ENCODE results near the gene SOD1.
"Not testable (repeated sequence)": the region's sequence is repeated elsewhere in the genome, so short reads cannot be mapped to it uniquely, and the experiment has no call there.

The SOD1 gene

GRCh38 chr21:31658053-31658452, 1.4 kb upstream of the SOD1 start:
- H3K27me3 Mint-ChIP-seq (ENCODE audit: low read depth, poor library complexity), result peaks cover 3% of the 10 kb centered on the region
- H3K36me3 Mint-ChIP-seq (ENCODE audit: low read depth), result peaks cover 40% of the 10 kb centered on the region
- H3K27ac Mint-ChIP-seq, result no peak overlapping the region
- TF ChIP-seq CTCF (IDR thresholded peaks at IDR 0.05), result no peak
- peaks cover 51% of the 10 kb centered on the region for H3K4me1 Mint-ChIP-seq
- DNase-seq, result no peak
- H3K4me3 Mint-ChIP-seq, result no peak overlapping the region
- peaks cover 28% of the 10 kb centered on the region for H3K9me3 Mint-ChIP-seq

- Mint-ChIP-seq H3K27me3 (ENCODE audit: low read depth, poor library complexity) (peaks cover 3% of the 10 kb centered on the region), H3K36me3 (ENCODE audit: low read depth) (peaks cover 51% of the 10 kb centered on the region), H3K4me3 (peak overlapping the region; percentile 100), H3K9me3 (peaks cover 25% of the 10 kb centered on the region), H3K27ac (no peak overlapping the region), H3K4me1 (peaks cover 58% of the 10 kb centered on the region)
- DNase-seq, result no peak
- no peak for TF ChIP-seq CTCF (IDR thresholded peaks at IDR 0.05)
Measured at GRCh38 chr21:31659286-31659535, 282 bp upstream of the SOD1 start.

GRCh38 chr21:31660259-31660565, 719 bp downstream of the SOD1 start:
- Mint-ChIP-seq H3K4me1 (peaks cover 60% of the 10 kb centered on the region), H3K27ac (peak overlapping the region; percentile 79), H3K27me3 (ENCODE audit: low read depth, poor library complexity) (peaks cover 3% of the 10 kb centered on the region), H3K4me3 (peak overlapping the region; percentile 95), H3K36me3 (ENCODE audit: low read depth) (peaks cover 49% of the 10 kb centered on the region), H3K9me3 (peaks cover 18% of the 10 kb centered on the region)
- no peak for TF ChIP-seq CTCF (IDR thresholded peaks at IDR 0.05)
- no peak for DNase-seq

- H3K4me3 Mint-ChIP-seq, result peak overlapping the region; percentile 95
- peaks cover 16% of the 10 kb centered on the region for H3K9me3 Mint-ChIP-seq
- peaks cover 52% of the 10 kb centered on the region for H3K36me3 Mint-ChIP-seq (ENCODE audit: low read depth)
- H3K27me3 Mint-ChIP-seq (ENCODE audit: low read depth, poor library complexity), result peaks cover 3% of the 10 kb centered on the region
- no peak for DNase-seq
- no peak overlapping the region for H3K27ac Mint-ChIP-seq
- TF ChIP-seq CTCF (IDR thresholded peaks at IDR 0.05), result no peak
- H3K4me1 Mint-ChIP-seq, result peaks cover 60% of the 10 kb centered on the region
Measured at GRCh38 chr21:31660591-31660990, 1.1 kb downstream of the SOD1 start.

- Mint-ChIP-seq H3K36me3 (ENCODE audit: low read depth) (peaks cover 79% of the 10 kb centered on the region), H3K27ac (no peak overlapping the region), H3K27me3 (ENCODE audit: low read depth, poor library complexity) (peaks cover 3% of the 10 kb centered on the region), H3K4me3 (no peak overlapping the region), H3K4me1 (peaks cover 83% of the 10 kb centered on the region), H3K9me3 (peaks cover 12% of the 10 kb centered on the region)
- DNase-seq, result no peak
- TF ChIP-seq CTCF (IDR thresholded peaks at IDR 0.05), result no peak
Measured at GRCh38 chr21:31663584-31664249, 4.2 kb downstream of the SOD1 start.

GRCh38 chr21:31665397-31665796, 5.9 kb downstream of the SOD1 start:
- peaks cover 84% of the 10 kb centered on the region for H3K4me1 Mint-ChIP-seq
- H3K9me3 Mint-ChIP-seq, result peaks cover 6% of the 10 kb centered on the region
- peaks cover 77% of the 10 kb centered on the region for H3K36me3 Mint-ChIP-seq (ENCODE audit: low read depth)
- DNase-seq, result peak; percentile 8
- H3K27me3 Mint-ChIP-seq (ENCODE audit: low read depth, poor library complexity), result no peaks in the 10 kb centered on the region
- H3K4me3 Mint-ChIP-seq, result no peak overlapping the region
- TF ChIP-seq CTCF (IDR thresholded peaks at IDR 0.05), result no peak
- H3K27ac Mint-ChIP-seq, result peak overlapping the region; percentile 15

GRCh38 chr21:31665869-31666268, 6.4 kb downstream of the SOD1 start:
- H3K27ac Mint-ChIP-seq; H3K27me3 Mint-ChIP-seq (ENCODE audit: low read depth, poor library complexity); DNase-seq; H3K4me3 Mint-ChIP-seq; H3K9me3 Mint-ChIP-seq: not testable (repeated sequence)
- Mint-ChIP-seq H3K36me3 (ENCODE audit: low read depth) (peaks cover 72% of the 10 kb centered on the region), H3K4me1 (peaks cover 83% of the 10 kb centered on the region)

All from nephron progenitor cell (in vitro differentiated cells).